Vagina (tissue), 2 donors: ENCODE data around the gene WARS2.

ENCODE experiments used
- CTCF ChIP-seq, 3 experiments: fragments of 450-650 bp in 2 of 3; fragments of 200-600 bp in 1 of 3; sonication (generic) in 1 of 3; IDR thresholded peaks; one replicate each; pipeline ENCODE4 v1.5.1; 2017 to 2019; ENCODE audit warnings: antibody characterized with exemption in 3 of 3, mild to moderate bottlenecking in 2 of 3, moderate library complexity in 2 of 3
- POLR2A ChIP-seq, 2 donors: fragments of 450-650 bp; IDR thresholded peaks; one replicate each; pipeline ENCODE4 v1.6.1; 2017; ENCODE audit warnings: antibody characterized with exemption in 2 of 2, mild to moderate bottlenecking in 2 of 2, moderate library complexity in 2 of 2
- POLR2AphosphoS5 ChIP-seq, 2 donors: sonication (generic); formaldehyde crosslinking; IDR thresholded peaks; one replicate each; pipeline ENCODE4 v1.9.0; 2017; ENCODE audit warnings: antibody characterized with exemption in 2 of 2, mild to moderate bottlenecking in 2 of 2, low read depth in 1 of 2; ENCODE audit not compliant: insufficient read depth in 1 of 2

- TF ChIP-seq POLR2AphosphoS5 (IDR thresholded peaks at IDR 0.05; ENCODE audit: insufficient read depth in 1 of 2, low read depth in 1 of 2) (no peak), CTCF (IDR thresholded peaks at IDR 0.05) (no peak), POLR2A (IDR thresholded peaks at IDR 0.05) (no peak)
Measured at GRCh38 chr1:119086830-119087229, 53.6 kb downstream of the WARS2 start.
